Measurements from ENCODE around the gene COL5A1.
"Not testable (repeated sequence)": the region's sequence is repeated elsewhere in the genome, so short reads cannot be mapped to it uniquely, and the experiment has no call there.

Gene COL5A1

GRCh38 chr9:134666831-134667230 is 25.2 kb downstream of the COL5A1 start:
- TF ChIP-seq CTCF (conservative IDR thresholded peaks at IDR 0.05; ENCODE audit: control insufficient read depth, insufficient read depth, low read depth, low read length) = no peak
- H3K4me3 ChIP-seq (ENCODE audit: control insufficient read depth, low read depth, low read length) = no peak overlapping the region
- peak; percentile 85 for DNase-seq (ENCODE audit: low read depth)

GRCh38 chr9:134668977-134669376 is 27.4 kb downstream of the COL5A1 start:
- not testable (repeated sequence) for DNase-seq (ENCODE audit: low read depth); H3K4me3 ChIP-seq (ENCODE audit: control insufficient read depth, low read depth, low read length)

- peak; percentile 61 for DNase-seq (ENCODE audit: low read depth)
- no peak overlapping the region for H3K4me3 ChIP-seq (ENCODE audit: control insufficient read depth, low read depth, low read length)
- no peak for TF ChIP-seq CTCF (conservative IDR thresholded peaks at IDR 0.05; ENCODE audit: control insufficient read depth, insufficient read depth, low read depth, low read length)
These were observed 27.9 kb downstream of the COL5A1 start for GRCh38 chr9:134669399-134669955.

GRCh38 chr9:134670042-134670525 is 28.5 kb downstream of the COL5A1 start:
- H3K4me3 ChIP-seq (ENCODE audit: control insufficient read depth, low read depth, low read length) = no peak overlapping the region
- no peak for TF ChIP-seq CTCF (conservative IDR thresholded peaks at IDR 0.05; ENCODE audit: control insufficient read depth, insufficient read depth, low read depth, low read length)
- DNase-seq (ENCODE audit: low read depth) = peak; percentile 92

- no peak for TF ChIP-seq CTCF (conservative IDR thresholded peaks at IDR 0.05; ENCODE audit: control insufficient read depth, insufficient read depth, low read depth, low read length)
- H3K4me3 ChIP-seq (ENCODE audit: control insufficient read depth, low read depth, low read length) = no peak overlapping the region
- no peak for DNase-seq (ENCODE audit: low read depth)
These were observed 29.3 kb downstream of the COL5A1 start for GRCh38 chr9:134670851-134671281.

GRCh38 chr9:134671341-134672113 is 29.9 kb downstream of the COL5A1 start:
- no peak for TF ChIP-seq CTCF (conservative IDR thresholded peaks at IDR 0.05; ENCODE audit: control insufficient read depth, insufficient read depth, low read depth, low read length)
- no peak overlapping the region for H3K4me3 ChIP-seq (ENCODE audit: control insufficient read depth, low read depth, low read length)
- DNase-seq (ENCODE audit: low read depth) = no peak

GRCh38 chr9:134676361-134676760 is 34.8 kb downstream of the COL5A1 start:
- no peak overlapping the region for H3K4me3 ChIP-seq (ENCODE audit: control insufficient read depth, low read depth, low read length)
- DNase-seq (ENCODE audit: low read depth) = no peak
- no peak for TF ChIP-seq CTCF (conservative IDR thresholded peaks at IDR 0.05; ENCODE audit: control insufficient read depth, insufficient read depth, low read depth, low read length)
